Measurements from ENCODE around the gene EPN2.
"Not testable (repeated sequence)": the region's sequence is repeated elsewhere in the genome, so short reads cannot be mapped to it uniquely, and the experiment has no call there.

EPN2 gene

GRCh38 chr17:19345486-19346350, 108.6 kb downstream of the EPN2 start:
- DNase-seq (ENCODE audit: low read depth) = no peak

GRCh38 chr17:19346351-19347255, 109.4 kb downstream of the EPN2 start:
- DNase-seq (ENCODE audit: low read depth) = no peak

DNA sequence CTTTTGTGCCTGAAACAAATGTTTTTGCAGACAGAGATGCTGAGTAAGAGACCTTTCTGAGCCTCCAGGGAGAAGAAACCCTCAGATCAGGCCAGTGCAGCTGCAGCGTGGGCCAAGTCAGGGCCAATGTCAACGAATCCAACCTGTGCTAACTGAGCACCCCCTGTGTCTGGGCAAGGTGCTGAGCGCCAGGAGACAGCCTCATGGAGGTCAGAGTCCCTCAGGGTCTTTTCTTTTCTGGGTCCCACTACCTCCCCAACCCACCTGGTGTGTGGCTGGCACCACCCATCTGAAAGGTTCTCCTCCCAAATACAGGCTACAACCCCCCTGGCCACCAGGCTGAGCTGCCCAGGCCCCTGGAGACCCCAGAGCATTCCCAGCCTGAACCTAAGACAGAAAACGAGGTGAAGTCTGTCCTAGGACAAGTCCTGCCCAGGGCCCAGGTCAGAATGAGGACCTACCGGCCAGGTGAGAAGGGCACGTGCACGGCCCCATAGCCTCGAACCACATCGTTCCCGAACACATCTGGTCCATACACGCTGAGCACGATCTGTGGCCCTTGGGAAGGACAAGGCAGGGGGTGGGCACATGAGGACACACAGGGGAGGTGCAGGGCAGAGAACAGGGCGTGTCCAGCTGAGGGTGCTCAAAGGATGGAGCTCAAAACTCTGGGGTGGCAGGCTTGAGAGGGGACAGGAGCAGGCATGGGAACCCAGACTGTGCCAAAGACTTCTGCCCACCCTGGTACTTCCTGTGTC, 110.3 kb downstream of the EPN2 start:
- DNase-seq (ENCODE audit: low read depth) = no peak

GRCh38 chr17:19348081-19348650, 111.0 kb downstream of the EPN2 start:
- no peak for DNase-seq (ENCODE audit: low read depth)

DNA sequence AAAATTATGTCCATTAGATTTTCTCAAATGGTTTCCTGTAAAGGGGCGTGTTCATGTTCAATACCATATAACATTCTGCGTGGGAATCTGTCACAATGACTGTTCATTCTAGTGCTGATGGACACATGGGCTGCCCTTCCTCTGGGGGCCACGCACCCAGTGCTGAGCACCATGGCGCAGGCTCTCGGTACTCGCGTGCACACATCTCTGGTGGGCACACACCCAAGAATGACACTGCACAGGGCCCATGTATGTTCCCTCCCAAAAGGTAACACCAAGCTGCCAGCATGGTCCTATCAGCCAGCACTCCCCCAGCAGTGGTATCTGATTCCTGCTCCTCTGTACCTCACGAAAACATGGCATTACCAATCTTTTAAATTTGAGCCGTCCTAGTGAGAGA, 111.6 kb downstream of the EPN2 start:
- DNase-seq (ENCODE audit: low read depth) = no peak

DNA sequence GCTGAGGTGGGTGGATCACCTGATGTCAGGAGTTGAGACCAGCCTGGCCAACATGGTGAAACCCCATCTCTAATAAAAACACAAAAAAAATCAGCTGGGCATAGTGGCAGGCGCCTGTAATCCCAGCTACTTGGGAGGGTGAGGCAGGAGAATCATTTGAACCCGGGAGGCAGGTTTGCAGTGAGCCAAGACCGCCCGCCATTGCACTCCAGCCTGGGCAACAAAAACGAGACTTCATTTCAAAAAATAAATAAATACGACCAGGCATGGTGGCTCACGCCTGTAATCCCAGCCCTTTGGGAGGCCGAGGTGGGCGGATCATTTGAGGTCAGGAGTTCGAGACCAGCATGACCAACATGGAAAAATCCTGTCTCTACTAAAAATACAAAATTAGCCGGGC, 116.2 kb downstream of the EPN2 start:
- not testable (repeated sequence) for DNase-seq (ENCODE audit: low read depth)

DNA sequence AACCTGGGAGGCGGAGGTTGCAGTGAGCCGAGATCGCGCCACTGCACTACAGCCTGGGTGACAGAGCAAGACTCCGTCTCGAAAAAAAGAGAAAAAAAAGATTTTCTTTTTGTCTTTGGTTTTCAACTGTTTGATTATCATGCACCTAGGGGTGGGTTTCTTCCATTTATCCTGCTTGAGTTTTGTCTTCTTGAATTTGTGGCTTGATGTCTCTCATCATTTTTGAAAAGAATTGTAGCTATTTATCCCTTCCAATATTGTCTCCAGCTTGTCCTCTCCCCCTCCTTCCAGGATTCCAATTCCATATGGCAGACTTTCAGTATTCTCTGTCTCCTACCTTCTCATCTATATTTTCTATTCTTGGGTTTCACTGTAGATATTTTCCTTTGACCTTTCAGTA, 117.6 kb downstream of the EPN2 start:
- no peak for DNase-seq (ENCODE audit: low read depth)

DNA sequence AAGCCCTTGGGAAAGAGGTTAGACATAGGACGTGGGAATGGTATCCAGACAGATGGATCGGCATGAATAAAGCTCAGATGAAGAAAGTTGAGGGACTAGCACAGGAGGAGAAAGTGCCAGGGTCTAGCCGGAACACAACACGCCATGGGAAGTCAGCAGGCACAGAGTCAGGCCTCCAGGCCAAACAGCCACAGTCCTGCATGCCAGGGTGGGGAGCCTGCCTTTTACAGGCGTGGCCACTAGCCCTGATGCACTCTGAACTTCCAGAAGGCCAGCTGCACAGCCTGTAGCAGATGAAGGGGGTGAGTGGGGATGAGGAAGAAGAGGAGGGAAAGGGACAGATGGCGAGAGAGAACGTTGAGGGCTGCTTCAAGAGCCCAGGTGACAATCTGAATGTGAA, 120.2 kb downstream of the EPN2 start:
- DNase-seq (ENCODE audit: low read depth) = no peak

GRCh38 chr17:19357761-19358160, 120.6 kb downstream of the EPN2 start:
- DNase-seq (ENCODE audit: low read depth) = no peak

GRCh38 chr17:19359151-19359550, 122.0 kb downstream of the EPN2 start:
- DNase-seq (ENCODE audit: low read depth) = no peak

- no peak for DNase-seq (ENCODE audit: low read depth)
These were observed 122.7 kb downstream of the EPN2 start for GRCh38 chr17:19359856-19360255.

DNA sequence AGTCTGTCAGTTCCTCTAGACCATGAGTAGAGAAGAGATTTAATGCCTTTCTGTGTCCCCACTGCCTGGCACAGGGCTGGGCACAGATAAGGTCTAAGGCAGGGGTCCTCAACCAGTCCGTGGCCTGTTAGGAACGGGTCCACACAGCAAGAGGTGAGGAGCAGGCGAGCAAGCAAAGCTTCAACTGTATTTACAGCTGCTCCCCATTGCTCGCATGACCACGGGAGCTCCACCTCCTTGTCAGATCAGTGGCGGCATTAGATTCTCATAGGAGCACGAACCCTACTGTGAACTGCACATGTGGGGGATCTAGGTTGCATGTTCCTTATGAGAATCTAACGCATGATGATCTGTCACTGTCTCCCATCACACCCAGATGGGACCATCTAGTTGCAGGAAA, 123.6 kb downstream of the EPN2 start:
- DNase-seq (ENCODE audit: low read depth) = no peak

- DNase-seq (ENCODE audit: low read depth) = no peak
These were observed 124.2 kb downstream of the EPN2 start for GRCh38 chr17:19361326-19361725.

- no peak for DNase-seq (ENCODE audit: low read depth)
These were observed 124.7 kb downstream of the EPN2 start for GRCh38 chr17:19361944-19362276.

DNA sequence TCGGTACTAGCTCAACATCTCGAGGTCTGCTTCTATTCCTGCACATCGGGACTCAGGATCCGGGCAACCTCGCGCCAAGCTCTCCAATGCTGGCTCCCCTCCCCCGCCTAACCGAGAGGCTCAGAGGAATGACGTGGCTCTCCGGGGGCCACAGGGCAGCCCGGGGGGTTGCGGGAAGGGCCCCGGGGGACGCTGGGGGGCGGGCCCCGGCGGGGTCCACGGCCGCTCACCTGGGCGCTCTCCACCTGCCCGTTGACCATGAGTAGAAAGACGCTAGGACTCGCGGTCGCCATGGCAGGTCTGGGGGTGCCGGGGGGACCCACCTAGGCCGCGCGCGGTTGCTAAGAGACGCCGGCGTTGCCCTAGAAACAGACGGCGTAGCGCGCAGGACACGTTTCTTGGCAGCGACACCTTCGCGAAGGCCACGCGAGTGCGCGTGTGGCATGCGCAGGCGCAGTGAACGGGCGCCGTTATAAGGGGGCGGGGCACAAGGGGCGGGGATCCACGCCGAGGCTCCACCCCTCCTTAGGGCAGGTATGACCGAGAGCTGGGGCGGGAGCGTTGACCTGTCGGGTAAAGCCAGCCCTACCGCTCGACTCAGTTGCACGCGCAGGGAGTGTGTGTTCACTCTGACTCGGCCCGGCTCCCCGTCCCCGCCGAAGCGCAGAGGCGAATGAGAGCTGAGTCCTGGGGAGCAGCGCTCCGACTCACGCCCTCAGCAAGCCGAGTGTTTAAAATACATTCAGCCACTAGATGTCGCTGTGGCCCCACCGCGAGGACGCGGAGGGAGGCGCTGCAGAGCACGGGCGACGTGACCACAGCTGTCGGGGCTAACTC, 125.3 kb downstream of the EPN2 start, which contains the start of gene B9D1:
TSS of gene B9D1 (minus strand) at position 447 of the 837 bp plus-strand sequence. CDS start at position 293, 154 bp downstream.
- DNase-seq (ENCODE audit: low read depth) = peak; percentile 82

- DNase-seq (ENCODE audit: low read depth) = no peak
These were observed 125.9 kb downstream of the EPN2 start for GRCh38 chr17:19363114-19363438.

DNA sequence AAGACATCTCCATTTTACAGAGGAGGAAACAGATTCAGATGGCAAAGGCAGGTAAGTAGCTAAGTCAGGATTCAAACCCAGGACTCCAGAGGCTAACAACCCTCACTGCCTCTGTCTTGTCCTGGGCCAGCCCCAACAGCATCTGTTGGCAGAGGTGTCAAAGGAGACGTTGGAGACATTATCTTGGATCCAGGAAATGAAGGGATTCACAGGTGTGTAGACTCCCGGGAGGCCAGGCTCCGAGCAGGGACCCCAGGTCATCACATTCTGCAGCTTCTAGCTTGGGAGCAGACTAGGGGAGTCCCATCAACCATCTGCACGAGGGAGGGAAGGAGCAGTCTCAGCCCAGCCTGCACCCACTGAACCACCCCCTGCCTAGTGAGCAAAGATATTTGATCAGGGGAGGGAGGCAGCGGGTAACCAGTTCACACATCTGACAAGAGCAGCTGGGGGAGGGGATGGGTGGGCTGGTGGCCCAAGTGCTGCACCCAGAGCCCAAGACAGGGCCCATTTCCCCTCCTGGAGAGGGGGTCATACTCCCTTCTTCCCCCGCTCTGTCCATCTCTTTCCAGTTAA, 126.4 kb downstream of the EPN2 start:
- DNase-seq (ENCODE audit: low read depth) = no peak

DNA sequence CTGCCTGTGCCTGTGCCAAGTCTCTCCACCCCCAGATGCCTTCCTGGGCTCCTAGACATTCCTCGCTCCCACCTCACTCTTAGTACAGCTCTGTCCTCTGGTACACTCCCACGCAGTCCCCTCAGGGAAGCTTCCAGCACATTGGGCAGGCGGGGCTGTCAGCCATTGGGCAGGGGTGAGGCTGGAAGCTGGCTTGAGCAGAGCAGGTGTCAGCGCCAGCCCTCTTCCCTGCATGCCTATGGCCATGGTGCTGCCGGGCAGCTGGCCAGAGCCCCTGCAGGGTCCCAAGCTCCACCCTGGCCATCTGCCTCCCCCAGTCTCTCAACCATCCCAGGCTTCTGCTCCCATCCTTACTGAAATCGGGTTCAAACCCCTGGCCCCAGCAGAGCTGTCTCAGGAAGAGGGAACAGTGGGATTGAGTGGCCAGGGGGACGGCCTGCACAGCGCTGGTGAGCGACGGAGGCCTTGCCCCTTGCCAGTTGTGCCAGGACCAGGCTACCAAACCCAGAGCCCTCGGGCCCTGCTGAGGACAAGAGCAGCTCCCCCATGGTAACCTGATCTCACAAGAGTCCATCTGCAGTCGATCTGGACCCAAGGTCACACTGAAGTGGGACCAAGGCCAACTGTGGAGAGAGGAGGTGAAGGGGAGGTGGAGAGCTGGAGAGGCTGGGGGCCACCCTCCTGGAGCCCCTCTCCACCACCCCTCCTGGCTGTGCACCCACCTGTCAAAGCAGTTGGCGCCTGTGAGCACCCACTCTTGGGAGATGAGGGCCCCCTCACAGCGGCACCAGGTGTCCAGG, 127.7 kb downstream of the EPN2 start:
- no peak for DNase-seq (ENCODE audit: low read depth)

DNA sequence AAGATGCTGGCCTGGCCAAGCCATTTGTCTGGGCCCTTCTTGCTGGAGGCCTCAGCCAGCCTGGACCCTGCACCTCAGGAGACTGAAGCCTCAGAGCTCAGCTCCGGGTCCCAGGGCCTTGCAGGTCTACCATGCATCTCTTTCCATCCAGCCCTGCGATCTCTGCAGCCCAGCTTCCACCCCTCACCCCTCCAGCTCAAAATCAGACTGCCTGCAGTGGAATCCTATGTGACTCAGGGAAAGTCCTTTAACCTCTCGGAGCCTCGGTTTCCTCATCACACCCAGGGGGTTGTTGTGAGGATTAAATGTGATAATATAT, 128.3 kb downstream of the EPN2 start:
- DNase-seq (ENCODE audit: low read depth) = no peak
